ENCODE measurements around the gene RPS19BP1.

RPS19BP1 gene

GRCh38 chr22:39558950-39559349 is 26.4 kb upstream of the RPS19BP1 start:
- DNase-seq, result no peak

DNA sequence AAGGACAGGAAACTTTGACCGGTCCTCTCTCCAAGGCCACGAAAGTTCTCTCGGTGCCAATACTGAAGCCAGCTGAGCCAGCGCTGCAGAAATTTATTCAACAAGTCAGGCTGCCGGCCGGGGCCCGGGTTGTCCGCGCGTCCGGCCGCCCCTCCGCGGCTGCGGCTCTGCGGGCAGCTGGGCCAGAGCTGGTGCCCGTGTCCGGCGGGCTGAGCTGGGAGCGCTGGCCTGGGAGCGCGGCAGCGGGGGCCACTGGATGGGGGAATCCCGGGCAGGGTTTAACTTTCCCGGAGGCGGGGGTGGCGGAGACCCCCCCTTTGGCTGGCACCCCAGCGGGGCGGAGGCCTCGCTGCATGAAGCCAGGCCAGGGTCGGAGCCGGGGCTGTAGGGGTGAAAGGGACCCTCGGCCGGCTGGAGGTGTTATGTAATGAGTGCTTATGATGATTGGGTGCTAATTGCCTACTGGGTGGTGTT is 25.7 kb upstream of the RPS19BP1 start:
- no peak for DNase-seq

DNA sequence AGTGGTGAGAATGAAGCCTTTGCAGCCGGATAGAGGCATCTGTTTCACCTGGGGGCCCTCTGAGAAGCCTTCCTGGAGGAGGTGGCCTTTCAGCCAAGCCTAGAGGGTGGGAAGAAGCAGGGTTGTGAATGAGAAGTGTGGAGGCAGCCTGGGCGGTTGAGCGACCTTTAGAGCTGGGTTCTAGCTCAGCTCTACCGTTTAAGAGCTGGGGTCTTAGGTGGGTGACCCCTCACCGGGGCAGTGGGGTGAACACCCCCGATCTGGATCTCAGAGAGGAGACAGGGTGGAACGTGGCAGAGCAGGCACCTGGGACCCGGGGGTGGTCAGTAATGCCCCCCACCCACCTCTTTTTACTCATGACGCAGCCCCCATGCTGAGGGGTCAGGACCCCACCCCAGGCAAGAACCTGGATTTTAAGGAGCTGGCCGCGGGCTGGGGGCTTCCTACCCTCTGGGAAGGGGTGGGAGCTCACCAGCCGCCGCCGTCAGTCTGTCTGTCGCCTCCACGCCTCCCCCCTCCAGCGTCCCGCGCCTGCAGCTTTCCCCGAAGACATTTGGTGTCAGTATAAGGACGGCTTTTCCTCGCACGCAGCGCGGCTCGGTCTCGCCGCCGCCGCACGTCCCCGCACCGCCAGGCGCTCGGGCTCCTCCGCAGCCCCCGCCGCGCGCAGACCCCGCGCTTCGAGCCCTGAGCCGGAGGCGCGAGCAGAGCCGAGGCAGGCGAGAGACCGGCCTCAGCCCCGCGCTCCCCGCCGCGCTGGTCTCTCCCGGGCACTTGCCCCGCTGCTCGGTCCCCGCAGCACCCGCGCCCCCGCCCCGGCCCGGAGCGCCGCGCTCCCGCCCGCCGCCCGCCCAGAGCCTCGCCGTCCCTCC is 24.7 kb upstream of the RPS19BP1 start:
- no peak for DNase-seq

DNA sequence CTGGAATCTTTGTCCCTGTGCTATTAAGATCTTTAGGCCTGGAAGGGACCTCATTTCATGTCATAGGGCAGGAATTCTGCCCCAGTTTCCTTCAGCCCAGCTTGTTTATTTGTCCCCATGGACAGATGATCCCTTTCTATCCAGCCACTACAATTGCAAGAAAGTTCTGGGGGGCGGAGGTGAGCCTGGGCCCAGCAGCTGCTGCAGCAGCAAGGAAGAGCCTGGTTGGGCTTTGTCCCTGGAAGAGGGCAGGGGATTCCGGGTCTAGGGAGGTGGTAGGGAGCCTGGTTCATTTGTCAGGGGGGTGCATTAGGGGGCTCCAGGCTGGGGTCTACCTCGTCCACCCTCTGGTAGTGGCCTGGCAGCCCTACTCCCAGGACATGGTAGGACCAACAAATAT is 21.6 kb upstream of the RPS19BP1 start:
- DNase-seq, result no peak

DNA sequence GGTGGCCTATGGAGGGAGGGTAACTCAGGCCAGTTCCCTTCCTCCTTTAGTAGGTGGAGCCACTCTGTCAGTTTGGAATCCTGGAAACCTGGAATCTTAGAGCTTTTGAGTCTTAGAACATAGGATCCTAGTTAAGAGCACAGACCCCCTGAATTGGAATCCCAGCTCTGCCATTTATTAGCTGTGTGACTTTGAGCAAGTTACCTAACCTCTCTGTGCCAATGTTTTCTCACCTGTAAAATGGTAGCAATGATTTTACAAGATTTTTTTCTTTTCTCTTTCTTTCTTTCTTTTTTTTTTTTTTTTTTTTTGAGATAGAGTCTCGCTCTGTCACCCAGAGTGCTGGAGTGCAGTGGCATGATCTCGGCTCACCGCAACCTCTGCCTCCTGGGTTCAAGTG is 20.9 kb upstream of the RPS19BP1 start:
- no peak for DNase-seq

DNA sequence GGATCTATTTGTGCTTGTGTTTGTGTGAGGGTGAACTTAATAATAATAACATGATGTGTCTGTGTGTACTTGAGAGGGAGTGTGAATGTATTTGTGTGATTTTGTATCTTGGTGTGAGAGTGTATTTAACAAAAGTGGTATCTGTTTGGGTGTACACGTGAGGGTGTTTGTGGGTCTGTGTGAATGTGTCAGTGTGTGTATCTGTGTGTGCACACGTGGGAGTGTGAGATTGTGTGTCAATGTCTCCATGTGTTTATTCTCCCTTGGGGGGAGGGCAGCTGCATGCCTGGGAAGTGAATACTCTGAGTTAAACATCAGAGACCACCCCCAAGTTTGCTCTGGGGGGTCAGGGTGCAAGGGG is 15.0 kb upstream of the RPS19BP1 start:
- no peak for DNase-seq

- no peak for DNase-seq
These were observed 14.5 kb upstream of the RPS19BP1 start for GRCh38 chr22:39546889-39547586.

GRCh38 chr22:39545386-39546365 is 13.1 kb upstream of the RPS19BP1 start:
- DNase-seq, result no peak

DNA sequence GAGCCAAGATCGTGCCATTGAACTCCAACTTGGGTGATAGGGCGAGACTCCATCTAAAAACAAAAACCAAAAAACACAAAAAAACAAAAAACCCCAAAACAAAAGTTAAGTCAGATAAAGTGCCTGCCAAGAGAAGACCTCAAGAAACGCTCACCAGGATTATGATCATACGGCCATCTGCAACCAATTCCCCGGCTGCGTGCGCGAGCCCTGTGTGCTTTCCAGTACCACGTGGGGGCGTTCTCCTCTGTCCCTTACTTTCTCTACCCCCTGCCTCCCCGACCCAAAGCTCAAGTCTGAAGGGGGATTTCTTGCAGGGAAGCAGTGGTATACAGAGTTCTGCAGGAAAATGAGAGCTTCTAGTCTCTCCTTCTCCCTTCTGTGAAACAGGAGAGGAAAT is 10.5 kb upstream of the RPS19BP1 start:
- DNase-seq, result no peak

DNA sequence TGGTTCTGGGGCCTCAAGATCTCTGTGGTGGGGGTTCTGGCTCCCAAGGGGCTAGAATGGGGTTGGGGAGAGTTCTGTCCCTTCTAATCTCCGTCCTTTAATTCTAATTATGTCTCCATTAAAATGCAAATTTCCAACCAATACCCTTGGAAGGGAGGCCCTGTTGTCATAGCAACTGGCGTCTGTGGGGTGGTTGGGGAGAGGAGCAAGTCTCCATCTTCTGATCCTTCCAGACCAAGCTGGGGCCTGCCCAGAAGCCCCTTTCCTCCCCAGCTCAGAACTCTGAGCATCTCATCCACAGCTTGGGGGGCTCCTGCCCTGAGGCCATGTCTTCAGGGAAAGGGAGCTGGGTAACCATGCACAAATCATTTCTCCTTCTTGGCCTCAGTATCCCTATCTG is 5.4 kb upstream of the RPS19BP1 start:
- DNase-seq, result no peak

- no peak for DNase-seq
These were observed 4.2 kb upstream of the RPS19BP1 start for GRCh38 chr22:39536711-39537110.

DNA sequence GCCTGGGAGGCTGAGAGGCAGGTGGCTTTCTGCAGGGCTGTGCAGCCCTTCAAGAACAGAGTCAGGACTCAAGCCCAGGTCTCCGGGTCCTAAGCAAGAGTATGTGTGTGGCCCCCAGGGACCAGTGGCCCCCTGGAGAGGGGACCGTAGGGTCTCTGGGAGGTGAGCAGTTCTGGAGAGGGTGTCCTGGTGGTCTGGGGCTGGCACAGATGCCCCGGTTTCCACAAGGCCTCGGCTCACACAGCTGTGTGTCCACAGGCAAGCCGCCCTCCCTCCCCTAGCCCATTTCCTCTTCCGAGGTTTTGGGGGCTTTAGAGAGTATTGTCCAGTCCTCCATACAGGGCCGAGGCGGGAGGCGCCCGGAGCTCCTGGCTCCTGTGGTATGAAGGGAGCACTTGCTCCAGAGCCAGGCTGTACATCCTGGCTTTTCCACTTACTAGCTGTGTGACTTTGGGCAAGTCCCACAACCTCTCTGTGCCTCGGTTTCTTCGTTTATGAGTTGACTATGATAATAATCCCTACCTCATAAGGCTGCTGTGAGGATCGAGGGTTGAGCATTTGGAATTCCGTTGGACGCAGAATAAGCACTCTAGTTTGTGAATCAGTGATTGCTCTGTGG is 3.4 kb upstream of the RPS19BP1 start:
- DNase-seq, result no peak

DNA sequence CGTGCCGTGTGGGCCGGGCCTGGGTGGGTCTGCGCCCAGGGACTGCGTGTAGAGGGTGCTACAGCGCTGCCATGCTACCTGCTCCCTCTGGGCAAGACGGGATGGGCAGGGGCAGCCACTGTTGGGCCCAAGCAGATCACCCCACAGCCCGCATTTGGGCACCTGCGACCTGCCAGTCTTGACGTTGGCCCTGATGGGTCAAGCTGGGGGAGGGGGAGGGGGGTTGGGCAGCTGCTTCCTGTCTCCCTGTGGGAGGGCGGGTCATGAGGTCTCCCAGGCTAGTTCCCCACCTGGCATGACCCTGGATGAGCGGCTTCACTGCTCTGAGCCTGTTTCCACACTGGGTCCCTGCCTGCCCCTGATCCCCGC is 2.8 kb upstream of the RPS19BP1 start:
- no peak for DNase-seq

DNA sequence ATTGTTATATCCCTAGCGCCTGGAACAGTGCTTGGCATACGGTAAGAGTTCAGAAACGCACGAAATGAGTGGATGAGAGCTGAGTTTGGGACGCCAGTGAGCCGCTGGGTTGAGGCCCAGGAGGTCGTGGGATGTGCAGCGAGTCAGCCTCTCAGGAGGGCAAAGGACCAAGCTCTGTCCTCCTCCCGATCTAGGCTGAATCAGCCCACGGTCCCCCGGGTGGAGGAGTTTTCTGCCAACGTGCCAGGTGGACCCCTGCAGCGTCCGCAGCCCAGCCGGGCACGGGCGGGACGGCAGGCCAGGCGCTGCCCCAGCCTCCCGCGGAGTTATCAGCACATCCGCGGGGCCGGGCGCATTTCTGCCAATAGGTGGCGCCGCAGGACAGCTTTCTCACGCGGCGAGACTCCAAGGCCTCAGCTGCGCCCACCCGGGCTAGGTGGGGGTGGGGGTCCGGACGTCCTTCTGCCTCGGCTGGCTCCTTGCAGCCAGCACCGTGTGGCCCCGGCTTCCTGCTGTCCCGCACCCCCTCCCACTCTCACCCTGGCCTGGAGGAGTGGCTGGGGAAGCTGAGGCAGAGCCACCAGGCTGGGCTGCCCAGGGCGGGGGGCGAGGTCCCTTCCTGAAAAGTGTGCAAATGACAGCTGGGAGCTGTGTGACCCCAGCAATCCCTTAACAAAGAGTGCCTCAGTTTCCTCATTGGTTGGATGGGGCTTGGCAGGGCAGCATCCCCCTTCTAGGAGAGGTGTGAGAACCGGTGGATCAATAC is 2.2 kb upstream of the RPS19BP1 start:
- peak; percentile 58 for DNase-seq

DNA sequence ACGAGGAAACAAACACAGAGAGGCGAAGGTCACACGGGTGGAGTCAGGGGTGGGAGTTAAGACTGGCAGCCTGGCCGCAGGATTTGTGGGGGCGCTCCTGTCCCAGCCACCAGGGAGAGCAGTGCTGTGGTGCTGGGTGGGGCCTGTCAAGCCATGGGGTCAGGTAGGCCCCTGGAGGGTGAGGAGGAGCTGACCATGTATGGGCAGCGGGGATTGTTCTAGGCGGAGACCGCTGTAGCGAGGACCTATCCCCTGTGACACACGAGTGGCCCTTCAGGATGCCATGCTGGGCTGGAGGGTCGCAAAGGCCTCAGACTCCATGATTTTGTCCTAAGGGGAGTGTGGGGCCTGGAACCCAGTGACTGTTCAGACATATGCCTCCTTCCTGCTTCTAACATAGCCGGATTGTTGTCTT is 1.6 kb upstream of the RPS19BP1 start:
- DNase-seq, result no peak

DNA sequence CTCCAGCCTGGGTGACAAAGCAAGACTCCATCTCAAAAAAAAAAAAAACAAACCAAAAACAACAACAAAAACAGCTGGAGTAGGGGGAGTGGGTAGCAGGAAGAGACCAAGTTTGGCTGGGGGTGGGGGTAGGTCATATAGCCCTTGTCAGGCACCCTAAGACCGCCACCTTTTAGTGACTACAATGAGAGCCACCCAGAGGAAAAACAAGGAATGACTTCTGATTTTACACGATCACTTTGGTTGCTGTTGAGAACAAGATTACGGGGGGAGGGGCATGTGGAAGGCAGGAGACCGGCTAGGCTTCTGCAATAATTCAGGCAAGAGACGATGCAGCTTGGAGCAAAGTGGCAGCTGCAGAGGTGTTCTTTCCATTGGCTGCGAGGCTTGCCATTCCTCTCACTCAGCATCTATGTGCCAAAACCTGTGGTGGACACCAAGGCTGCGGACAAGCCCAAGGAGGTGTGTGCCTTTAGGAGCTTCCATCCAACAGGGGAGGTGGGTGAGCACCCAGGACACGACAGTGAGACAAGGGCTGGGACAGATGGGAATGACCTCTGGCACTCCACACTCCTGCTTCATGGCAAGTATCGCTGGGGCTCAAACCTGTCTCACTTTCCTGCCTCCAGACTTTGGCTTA is 1.7 kb downstream of the RPS19BP1 start:
- DNase-seq, result no peak

DNA sequence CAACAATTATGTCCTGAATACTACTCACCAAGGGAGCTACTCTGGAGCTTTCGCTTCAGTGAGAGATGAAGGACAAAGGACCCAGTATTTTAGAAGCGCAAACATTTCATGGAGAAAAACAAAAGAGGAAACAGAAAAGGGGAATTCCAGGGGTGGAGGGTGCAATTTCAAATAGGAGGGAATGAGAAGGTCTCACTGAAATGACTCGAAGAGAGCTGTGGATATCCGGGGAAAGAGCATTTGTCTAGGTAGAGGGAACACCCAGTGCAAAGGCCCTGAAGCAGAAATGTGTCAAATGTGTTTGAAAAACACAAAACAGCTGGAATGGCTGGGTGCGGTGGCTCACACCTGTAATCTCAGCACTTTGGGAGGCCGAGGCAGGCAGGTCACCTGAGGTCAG is 2.4 kb downstream of the RPS19BP1 start:
- DNase-seq, result no peak

GRCh38 chr22:39529487-39529851 is 3.1 kb downstream of the RPS19BP1 start:
- no peak for DNase-seq

GRCh38 chr22:39528681-39529486 is 3.7 kb downstream of the RPS19BP1 start:
- DNase-seq, result no peak

DNA sequence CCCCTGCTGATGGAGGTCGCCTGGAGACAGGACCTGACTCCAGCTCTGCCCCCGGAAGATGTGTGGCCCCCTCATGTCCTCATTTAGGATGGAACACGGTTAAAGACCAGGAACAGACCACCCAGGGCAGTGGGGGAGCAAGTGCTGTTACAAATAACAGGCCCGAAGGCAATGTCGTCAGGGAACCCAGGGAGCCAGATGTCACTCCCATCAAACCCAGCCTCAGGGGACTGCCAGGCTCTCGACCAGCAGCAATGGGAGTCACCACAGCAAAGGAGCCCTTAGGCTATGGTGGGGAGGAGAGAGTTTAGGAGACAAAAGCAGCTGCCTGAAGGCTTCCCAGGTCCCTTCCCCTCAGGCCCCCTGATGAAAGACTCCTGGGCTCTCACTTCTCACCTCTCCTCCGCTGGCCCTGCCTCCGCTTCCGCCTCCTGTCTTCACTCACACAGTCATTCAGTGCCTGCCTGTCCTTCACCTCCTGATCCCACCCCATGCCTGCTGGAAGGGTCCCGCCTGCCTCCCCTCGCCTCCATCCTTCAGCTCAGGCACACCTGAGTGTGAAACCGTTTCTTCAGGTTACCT is 4.4 kb downstream of the RPS19BP1 start:
- DNase-seq, result no peak
